ENCODE data around the gene SFSWAP.

DNA sequence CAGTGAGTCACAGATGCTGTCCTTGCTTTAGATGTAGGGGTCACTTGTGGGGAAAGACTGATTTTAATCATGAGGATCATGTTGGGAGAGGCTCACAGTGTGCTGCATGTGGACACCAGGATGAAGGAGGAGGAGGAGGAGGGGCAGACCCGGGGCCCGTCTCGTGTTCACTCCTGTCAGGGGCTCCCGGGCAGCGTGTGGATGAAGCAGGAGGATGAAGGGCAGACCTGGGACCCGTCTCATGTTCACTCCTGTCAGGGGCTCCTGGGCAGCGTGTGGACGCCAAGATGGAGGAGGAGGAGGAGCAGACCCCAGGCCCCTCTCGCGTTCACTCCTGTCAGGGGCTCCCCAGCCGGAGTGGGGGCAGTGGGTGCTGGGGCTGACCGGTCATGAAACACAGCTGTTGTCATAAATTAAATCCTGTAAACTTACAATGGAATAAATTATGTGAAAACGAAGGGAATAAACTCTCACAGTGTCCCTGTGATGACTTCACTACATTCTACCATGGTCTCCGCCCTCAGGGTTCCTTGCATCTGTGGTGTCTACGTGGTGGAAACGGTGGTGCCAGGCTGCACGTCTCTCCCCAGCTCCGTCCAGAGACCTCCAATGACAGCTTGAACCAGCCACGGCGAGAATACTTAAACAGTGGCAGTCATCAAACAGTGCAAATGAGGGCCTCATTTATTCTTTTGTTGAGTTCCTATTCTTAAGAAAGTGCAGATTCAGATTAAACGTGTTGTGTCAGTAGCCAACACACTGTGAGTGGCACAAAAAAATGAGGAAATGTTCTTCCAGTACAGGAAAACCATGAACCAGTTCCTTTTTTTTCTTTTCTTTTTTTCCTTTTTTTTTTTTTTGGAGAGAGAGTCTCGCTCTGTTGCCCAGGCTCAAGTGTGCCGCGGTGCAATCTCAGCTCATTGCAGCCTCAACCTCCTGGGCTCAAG lies 37.7 kb upstream of the SFSWAP start:
- TF ChIP-seq EZH2phosphoT487 (IDR thresholded peaks at IDR 0.05; ENCODE audit: insufficient read depth, low read depth) (no peak), EZH2 (IDR thresholded peaks at IDR 0.05; ENCODE audit: insufficient read depth, poor library complexity, severe bottlenecking) (no peak)

Data from GM23248 (cell line).